ENCODE data around the gene ZBTB46.

DNA sequence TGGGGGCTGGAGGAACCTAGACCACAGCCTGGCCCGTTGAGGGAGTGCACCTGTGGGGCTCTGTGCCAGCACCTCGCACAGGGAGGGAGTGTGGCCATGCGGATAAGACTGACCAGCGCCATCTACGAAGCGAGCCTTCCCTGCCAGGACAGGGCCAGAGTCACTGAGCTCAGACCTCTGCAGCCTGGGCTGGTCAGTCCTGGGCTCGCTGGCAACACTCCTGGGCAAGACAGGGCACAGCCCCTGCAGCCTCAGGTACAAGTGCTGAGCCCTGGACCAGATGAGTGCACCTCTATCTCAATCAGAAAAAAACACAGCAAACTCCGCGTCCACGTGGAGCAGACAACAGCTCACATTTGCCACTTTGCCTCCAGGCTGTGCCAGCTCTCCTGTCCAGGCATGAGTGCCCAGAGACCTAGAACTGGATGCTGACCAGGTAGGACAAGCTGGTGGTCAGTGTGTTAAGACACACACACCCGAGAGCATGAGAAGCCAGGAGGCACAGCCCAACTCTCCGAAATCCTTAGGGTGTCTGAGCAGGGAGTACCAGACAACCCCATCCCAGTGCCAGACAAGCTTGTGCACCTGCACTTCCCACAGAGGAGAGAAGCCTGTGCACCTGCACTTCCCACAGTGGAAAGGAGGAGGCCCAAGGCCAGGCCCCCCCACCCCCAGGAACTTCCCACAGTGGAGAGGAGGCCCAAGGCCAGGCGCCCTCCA lies 128.2 kb downstream of the ZBTB46 start:
- TF ChIP-seq CTCF (IDR thresholded peaks at IDR 0.05), result no peak
- no peak for TF ChIP-seq POLR2A (IDR thresholded peaks at IDR 0.05)
- TF ChIP-seq POLR2AphosphoS5 (IDR thresholded peaks at IDR 0.05; ENCODE audit: insufficient read depth in 1 of 2, low read depth in 1 of 2), result no peak

All from vagina (tissue), 2 donors.